Upper lobe of left lung (tissue), 6 donors: ENCODE measurements around the gene PRPF40A. TPM values are rescaled to one million over a fixed set of nuclear protein-coding genes. Genes with fewer than 3 reads are reported as not detected.

ENCODE experiments used
- ATAC-seq, 2 donors: fragments of 200-7000 bp; cut with Tn5 transposase; one replicate each; pipeline ENCODE4 v1.9.1; 2022; ENCODE audit warnings: mild to moderate bottlenecking in 2 of 2, moderate library complexity in 2 of 2; ENCODE audit not compliant: low FRiP score in 2 of 2
- DNase-seq, 2 donors: peaks; one replicate each; pipeline ENCODE4 v3.0.0-alpha.2; 2019 to 2020
- H3K27ac ChIP-seq, 4 donors: fragments of 200-600 bp; sonication (generic); one replicate each; pipeline ENCODE4 v1.5.1; 2016 to 2019
- H3K27me3 ChIP-seq, 4 donors: fragments of 200-600 bp; sonication (generic); one replicate each; pipeline ENCODE4 v1.5.1; 2017 to 2019
- H3K36me3 ChIP-seq, 4 donors: fragments of 200-600 bp; sonication (generic); one replicate each; pipeline ENCODE4 v1.5.1; 2016 to 2019
- H3K4me1 ChIP-seq, 4 donors: fragments of 200-600 bp; sonication (generic); one replicate each; pipeline ENCODE4 v1.5.1; 2018 to 2019
- H3K4me3 ChIP-seq, 4 donors: fragments of 200-600 bp; sonication (generic); one replicate each; pipeline ENCODE4 v1.5.1; 2017 to 2019; ENCODE audit warnings: mild to moderate bottlenecking in 2 of 4, moderate library complexity in 1 of 4
- H3K9me3 ChIP-seq, 4 donors: fragments of 200-600 bp; sonication (generic); one replicate each; pipeline ENCODE4 v1.5.1; 2018 to 2019
- EP300 ChIP-seq, 4 donors: sonication (generic); formaldehyde crosslinking; IDR thresholded peaks; one replicate each; pipeline ENCODE4 v1.5.1; 2017; ENCODE audit warnings: antibody characterized with exemption in 4 of 4, control low read depth in 2 of 4
- POLR2A ChIP-seq, 4 donors: fragments of 450-650 bp; IDR thresholded peaks; one replicate each; pipeline ENCODE4 v1.5.1; 2016 to 2017; ENCODE audit warnings: antibody characterized with exemption in 4 of 4, mild to moderate bottlenecking in 2 of 4
- POLR2AphosphoS5 ChIP-seq, 2 donors: sonication (generic); formaldehyde crosslinking; IDR thresholded peaks; one replicate each; pipeline ENCODE4 v1.5.1; 2017; ENCODE audit warnings: antibody characterized with exemption in 2 of 2
- WGBS, 2 donors: methylation state at CpG; one replicate each; pipeline ENCODE4 v1.1.5; 2017 to 2018; 5-methylcytosine and 5-hydroxymethylcytosine counted together
- total RNA-seq, 6 donors: library from RNA; depleted of rRNA in 4 of 6; stranded (reverse); fragments of >200 nt in 4 of 6; gene quantifications; one replicate each; pipeline versions ENCODE4 v1.1.0 to v1.2.1, GENCODE V29; 2016 to 2021
- TF ChIP-seq, protein P1 (sequence below), 6 experiments: fragments of 450-650 bp in 4 of 6; fragments of 200-600 bp in 2 of 6; sonication (generic) in 2 of 6; IDR thresholded peaks; one replicate each; pipeline ENCODE4 v1.5.1; 2016 to 2019; ENCODE audit warnings: antibody characterized with exemption in 6 of 6
- donor health status: DM: no; HTN: no; CAD: no; lungs with moderate emphysema.
- donor health status: DM: no; HTN: yes; CAD: no; lungs with severe emphysema.

The PRPF40A gene
- total RNA-seq, 6 donors from 2014 or later = 43.2 to 199 (median 74.8) TPM

DNA sequence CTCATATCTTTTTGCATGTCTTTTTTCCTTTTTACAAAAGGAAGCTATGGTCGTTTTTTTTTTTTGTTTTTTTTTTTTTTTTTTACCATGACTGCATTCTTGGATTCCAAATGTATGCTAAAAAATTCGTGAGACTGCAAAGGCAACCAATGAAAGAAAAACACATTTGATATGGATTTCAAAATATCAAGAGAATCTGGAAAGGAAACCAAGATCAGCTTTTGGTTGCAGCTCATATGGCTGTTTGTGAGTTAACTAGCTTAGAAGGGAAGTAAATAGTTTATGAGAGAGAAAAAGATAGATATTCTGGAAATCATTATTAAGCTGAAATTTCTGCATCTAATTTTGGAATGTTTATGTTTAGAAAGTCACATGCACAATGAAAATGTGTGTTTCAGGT is 110.3 kb downstream of the PRPF40A start:
- DNase-seq (no peak), ATAC-seq (no peak)
- H3K27ac ChIP-seq = no peak overlapping the region
- H3K4me3 ChIP-seq = no peak overlapping the region
- no peaks in the 10 kb centered on the region for H3K9me3 ChIP-seq
- WGBS, 2 donors = 30 to 51% methylated on average over 2 of the region's 2 CpGs
- peaks cover 7 to 8% (median 7%) of the 10 kb centered on the region in 4 donors for H3K4me1 ChIP-seq
- TF ChIP-seq, protein P1, sequence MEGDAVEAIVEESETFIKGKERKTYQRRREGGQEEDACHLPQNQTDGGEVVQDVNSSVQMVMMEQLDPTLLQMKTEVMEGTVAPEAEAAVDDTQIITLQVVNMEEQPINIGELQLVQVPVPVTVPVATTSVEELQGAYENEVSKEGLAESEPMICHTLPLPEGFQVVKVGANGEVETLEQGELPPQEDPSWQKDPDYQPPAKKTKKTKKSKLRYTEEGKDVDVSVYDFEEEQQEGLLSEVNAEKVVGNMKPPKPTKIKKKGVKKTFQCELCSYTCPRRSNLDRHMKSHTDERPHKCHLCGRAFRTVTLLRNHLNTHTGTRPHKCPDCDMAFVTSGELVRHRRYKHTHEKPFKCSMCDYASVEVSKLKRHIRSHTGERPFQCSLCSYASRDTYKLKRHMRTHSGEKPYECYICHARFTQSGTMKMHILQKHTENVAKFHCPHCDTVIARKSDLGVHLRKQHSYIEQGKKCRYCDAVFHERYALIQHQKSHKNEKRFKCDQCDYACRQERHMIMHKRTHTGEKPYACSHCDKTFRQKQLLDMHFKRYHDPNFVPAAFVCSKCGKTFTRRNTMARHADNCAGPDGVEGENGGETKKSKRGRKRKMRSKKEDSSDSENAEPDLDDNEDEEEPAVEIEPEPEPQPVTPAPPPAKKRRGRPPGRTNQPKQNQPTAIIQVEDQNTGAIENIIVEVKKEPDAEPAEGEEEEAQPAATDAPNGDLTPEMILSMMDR (IDR thresholded peaks at IDR 0.05) = no peak
- TF ChIP-seq EP300 (IDR thresholded peaks at IDR 0.05) (no peak), POLR2A (IDR thresholded peaks at IDR 0.05) (no peak), POLR2AphosphoS5 (IDR thresholded peaks at IDR 0.05) (no peak)
- no peaks in the 10 kb centered on the region for H3K27me3 ChIP-seq
- peaks cover 0 to 7% (median 0%) of the 10 kb centered on the region in 4 donors for H3K36me3 ChIP-seq

DNA sequence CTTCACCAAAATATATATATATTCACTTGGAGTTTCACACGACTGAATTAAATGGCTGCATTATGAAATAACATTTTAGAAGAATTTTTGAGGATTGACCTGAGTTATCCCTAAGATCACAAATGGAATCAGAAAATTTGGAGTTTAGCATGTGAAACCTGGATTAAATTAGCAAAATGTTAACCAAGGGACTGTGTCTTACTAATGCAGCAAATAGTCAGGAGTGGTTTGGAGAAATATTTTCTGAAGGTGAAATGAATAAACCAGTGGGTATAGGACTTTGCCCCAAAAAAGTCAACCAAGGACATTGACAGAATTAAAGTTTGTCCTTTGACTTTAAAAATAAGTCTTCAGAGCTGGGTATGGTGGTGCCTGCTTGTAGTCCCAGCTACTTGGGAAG is 111.2 kb downstream of the PRPF40A start:
- WGBS, 2 donors = 89% methylated on average over 1 of the region's 1 CpG
- Histone ChIP-seq H3K27me3 (no peaks in the 10 kb centered on the region), H3K9me3 (no peaks in the 10 kb centered on the region), H3K27ac (no peak overlapping the region), H3K4me1 (no peaks in the 10 kb centered on the region), H3K36me3 (peaks cover 0 to 4% (median 0%) of the 10 kb centered on the region in 4 donors), H3K4me3 (no peak overlapping the region)
- TF ChIP-seq POLR2AphosphoS5 (IDR thresholded peaks at IDR 0.05) (no peak), EP300 (IDR thresholded peaks at IDR 0.05) (no peak), POLR2A (IDR thresholded peaks at IDR 0.05) (no peak)
- TF ChIP-seq, protein P1 (IDR thresholded peaks at IDR 0.05) = no peak
- DNase-seq = no peak
- no peak for ATAC-seq

DNA sequence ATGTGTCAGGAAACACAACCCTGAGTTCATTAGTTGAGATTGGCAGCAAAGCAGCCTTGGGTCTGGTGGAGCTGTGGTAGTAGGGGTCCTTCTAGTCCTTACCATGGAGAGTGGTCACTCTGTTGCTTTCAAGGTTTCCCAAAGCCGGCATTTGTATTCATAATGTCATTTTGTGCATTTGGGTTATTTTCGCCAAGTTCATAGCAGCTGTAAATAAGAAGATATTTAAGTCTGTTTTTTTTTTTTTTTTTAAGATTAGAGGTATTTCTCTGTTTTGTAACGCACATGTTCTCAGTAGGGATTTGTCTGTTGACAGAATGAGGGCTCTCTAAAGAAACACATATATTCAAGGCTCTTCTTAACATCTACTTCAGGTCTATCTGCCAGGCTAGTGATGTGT is 114.1 kb downstream of the PRPF40A start:
- DNase-seq = no peak
- no peak for ATAC-seq
- Histone ChIP-seq H3K4me3 (no peak overlapping the region), H3K36me3 (peaks cover 0 to 4% (median 0%) of the 10 kb centered on the region in 4 donors), H3K27ac (no peak overlapping the region), H3K4me1 (no peaks in the 10 kb centered on the region), H3K9me3 (no peaks in the 10 kb centered on the region), H3K27me3 (no peaks in the 10 kb centered on the region)
- WGBS, 2 donors = 95 to 97% methylated on average over 3 of the region's 3 CpGs
- TF ChIP-seq, protein P1 (IDR thresholded peaks at IDR 0.05) = no peak
- no peak for TF ChIP-seq POLR2AphosphoS5 (IDR thresholded peaks at IDR 0.05)
- TF ChIP-seq EP300 (IDR thresholded peaks at IDR 0.05) = no peak
- TF ChIP-seq POLR2A (IDR thresholded peaks at IDR 0.05) = no peak

DNA sequence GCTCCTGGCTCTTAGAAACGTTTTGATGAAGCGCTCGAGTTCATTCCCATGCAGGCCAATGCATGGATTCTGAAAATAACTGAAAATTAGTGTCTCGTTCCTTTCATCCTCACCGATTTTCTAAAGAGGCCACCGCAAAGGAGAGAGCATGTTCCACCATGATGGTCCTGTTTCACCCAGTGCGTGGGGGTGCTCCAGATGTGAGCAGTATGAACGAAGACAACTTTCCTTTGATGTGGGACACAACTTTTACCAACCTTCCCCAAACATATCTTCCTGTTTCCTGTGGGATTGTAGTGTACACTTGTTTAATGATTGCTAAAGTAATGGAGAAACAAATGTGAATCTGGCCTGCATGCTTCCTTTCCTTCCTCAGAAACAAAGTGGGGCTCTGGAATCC is 114.5 kb downstream of the PRPF40A start:
- H3K27ac ChIP-seq = no peak overlapping the region
- WGBS, 2 donors = 76 to 86% methylated on average over 8 of the region's 8 CpGs
- no peak overlapping the region for H3K4me3 ChIP-seq
- H3K4me1 ChIP-seq = no peaks in the 10 kb centered on the region
- no peaks in the 10 kb centered on the region for H3K9me3 ChIP-seq
- no peak for ATAC-seq
- TF ChIP-seq EP300 (IDR thresholded peaks at IDR 0.05) (no peak), POLR2AphosphoS5 (IDR thresholded peaks at IDR 0.05) (no peak), POLR2A (IDR thresholded peaks at IDR 0.05) (no peak)
- TF ChIP-seq, protein P1 (IDR thresholded peaks at IDR 0.05) = no peak
- DNase-seq = no peak
- no peaks in the 10 kb centered on the region for H3K27me3 ChIP-seq
- H3K36me3 ChIP-seq = peaks cover 0 to 4% (median 0%) of the 10 kb centered on the region in 4 donors

Other genes starting within 250 kb of the PRPF40A start
- 10 to 100 TPM in 5 of 6 donors, 1 to 10 TPM in 1; 7.5 to 27.4 (median 20.0) TPM for gene ARL6IP6, start 1.2 kb upstream of the PRPF40A start, total RNA-seq